HG02943 (cell line): Measurements from ENCODE around the gene POLN.

Experiments used
- ATAC-seq: cut with Tn5 transposase; IDR thresholded peaks from one replicate; pipeline ENCODE4 v1.9.1; 2021; ENCODE audit warnings: mild to moderate bottlenecking, low read depth, moderate library complexity; ENCODE audit not compliant: unreplicated experiment

The POLN gene

GRCh38 chr4:2241410-2242353 lies at the start of gene POLN, which contains the start of gene HAUS3:
Gene POLN, minus strand, starts transcription at chr4:2242121. Its CDS starts 12,890 bp downstream, at chr4:2229231.
Gene HAUS3, minus strand, starts transcription at chr4:2242121. Its CDS starts 1,175 bp downstream, at chr4:2240946.
- peak; percentile 83 for ATAC-seq

GRCh38 chr4:2290974-2291704 lies 49.2 kb upstream of the POLN start:
- no peak for ATAC-seq

DNA sequence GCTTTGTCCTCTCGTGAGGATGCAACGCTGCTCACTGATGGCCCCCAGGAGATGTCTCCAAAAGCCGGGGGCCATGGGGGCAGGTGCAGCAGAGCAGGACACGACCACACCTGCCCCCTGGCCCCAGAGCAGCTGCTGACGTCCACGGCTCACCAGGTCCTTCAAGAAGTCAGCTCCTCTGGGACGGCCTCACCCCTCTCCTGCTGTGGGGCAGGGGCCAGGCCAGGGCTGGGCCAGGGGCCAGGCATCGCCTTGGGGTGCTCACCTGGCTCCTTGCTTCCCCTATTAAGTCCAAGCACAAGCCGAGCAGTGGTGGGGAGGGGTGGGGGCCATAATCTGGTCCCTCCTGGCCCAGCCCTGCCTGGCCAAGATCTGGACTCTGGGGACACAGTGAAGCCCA lies 48.6 kb upstream of the POLN start:
- no peak for ATAC-seq

- no peak for ATAC-seq
Observed at GRCh38 chr4:2289955-2290333, 48.0 kb upstream of the POLN start.

DNA sequence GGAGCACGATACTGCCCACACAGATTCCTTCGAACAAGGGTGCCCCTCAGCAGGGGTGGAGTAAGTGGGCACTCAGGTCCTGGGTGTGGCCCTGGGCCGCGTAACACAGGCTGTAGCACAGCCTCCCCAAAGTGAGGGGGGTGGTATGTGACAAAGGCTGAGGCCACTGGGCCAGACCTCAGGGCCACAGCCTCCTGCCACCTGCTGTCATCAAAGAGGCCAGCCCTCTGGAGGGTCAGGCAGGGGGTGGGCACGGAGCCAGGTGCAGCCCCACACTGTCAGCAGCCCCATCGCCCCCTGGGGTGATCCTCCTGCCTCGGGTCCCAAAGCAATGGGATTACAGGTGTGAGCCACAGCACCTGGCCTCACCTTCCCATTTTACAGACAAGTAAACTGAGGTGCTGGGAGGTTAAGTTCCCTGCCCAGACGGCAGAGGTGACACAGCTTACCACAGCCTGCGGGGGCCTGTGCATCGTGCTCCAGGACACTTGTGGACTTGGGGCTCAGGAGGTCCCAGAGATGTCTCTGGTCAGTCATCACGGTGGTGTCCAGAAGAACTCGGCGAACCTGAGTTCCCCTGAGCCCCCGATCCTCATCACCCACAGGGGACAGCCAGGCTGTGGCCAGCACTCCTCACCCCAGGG lies 47.5 kb upstream of the POLN start:
- no peak for ATAC-seq

- ATAC-seq, result no peak
Observed at GRCh38 chr4:2288051-2288541, 46.2 kb upstream of the POLN start.

DNA sequence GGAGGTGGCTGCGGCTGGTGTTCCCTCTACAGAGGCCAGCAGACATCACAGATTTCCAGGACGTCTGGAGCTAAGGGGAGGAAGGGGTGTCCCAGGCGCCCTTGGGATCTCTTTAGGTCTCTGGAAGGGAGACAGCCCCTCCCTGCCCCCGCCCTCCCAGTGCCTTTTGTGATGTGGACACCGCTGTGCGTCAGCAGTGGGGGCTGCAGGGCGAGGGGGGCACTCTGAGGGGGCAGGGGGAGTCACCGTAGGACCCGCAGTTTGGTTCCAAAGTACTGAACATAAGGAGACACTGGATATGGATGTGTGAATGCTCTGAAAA lies 45.6 kb upstream of the POLN start:
- no peak for ATAC-seq

GRCh38 chr4:2286904-2287593 lies 45.1 kb upstream of the POLN start:
- ATAC-seq, result no peak

DNA sequence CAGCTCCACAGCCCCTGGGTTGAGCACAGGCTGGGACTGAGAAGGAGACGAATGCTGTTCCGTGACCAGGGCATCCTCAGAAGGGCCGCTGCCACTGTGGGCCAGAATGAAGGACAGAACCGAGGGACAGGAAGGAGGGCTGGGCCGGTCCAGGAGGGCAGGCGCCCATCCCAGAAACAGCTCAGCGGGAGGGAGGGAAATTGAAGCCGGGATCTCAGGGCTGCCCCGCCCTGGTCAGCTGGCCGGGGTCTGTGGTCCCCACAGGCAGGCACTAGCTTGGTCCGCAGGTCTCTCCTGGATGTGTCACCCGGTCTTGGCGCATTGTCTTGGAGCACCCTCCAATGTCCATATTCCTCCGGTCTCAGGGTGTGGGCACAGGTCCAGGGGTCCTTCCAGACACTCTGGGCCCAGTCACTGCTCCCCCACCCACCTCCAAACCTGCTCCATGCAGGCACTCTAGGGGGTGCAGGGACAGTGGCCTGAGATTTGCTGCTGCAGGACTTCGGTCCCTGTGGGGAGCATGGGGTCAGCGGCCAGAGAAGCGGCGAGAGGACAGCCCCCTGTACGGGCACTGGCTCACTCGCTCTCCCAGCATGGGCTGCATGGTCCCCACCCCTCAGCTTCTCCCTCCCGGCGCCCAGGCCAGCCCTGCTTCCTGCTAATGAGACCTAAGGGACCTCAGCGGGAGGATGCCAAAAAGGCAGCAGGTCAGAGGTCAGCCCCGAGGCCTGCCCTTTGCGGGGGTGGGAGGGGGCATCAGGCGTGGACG lies 43.9 kb upstream of the POLN start:
- no peak for ATAC-seq

GRCh38 chr4:2284934-2285612 lies 43.2 kb upstream of the POLN start:
- ATAC-seq, result no peak

GRCh38 chr4:2284161-2284933 lies 42.4 kb upstream of the POLN start:
- ATAC-seq, result no peak

- no peak for ATAC-seq
Observed at GRCh38 chr4:2283199-2283711, 41.3 kb upstream of the POLN start.

DNA sequence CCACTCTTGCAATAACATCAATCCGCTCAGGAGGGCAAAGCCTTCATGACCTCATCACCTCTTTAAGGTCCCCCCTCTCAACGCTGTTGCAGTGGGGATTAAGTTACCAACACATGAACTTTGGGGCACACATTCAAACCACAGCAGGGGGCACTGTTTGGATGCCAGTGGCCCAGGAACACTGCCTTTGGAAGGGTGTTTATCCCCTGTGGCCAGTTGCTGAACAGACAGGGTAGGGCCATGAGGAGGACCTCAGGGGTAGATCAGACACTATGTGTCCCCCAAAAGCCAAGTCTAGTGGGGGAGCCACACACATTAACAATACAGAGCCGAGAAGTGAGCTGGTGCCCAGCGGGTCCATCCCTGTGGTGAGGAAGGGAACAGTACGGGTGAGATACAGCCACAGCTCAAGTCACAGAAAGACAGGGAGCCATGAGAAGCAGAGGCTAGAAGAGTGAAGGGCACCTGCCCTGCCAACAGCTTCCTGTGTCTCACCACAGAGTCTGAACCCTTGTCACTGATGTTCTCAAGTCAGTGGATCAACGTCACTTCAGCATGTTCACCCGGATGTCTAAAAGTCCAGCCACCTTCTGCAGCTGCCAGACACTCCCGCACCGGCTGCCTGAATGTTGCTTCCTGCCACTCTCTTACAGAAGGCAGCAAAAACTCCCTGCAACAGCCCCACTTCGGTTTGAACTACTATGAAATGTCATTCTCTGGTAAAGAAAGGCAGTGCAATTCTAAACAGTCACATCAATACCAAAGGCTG lies 39.8 kb upstream of the POLN start:
- peak; percentile 71 for ATAC-seq

- ATAC-seq, result no peak
Observed at GRCh38 chr4:2280531-2281300, 38.8 kb upstream of the POLN start.

DNA sequence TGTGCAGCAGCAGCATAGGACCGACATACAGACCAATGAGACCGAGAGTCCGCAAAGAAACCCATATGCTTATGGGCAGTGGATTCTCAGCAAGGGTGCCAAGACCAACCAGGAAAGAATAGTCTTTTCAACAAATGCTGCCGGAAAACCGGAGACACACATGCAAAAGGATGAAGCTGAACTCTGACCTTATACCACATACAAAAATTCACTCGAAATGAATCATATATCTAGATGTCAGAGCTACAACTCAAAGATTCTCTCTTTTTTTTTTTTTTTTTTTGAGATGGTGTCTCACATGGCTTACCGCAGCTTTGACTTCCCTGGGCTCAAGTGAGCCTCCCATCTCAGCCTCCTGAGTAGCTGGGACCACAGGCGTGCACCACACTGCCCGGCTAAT lies 36.0 kb upstream of the POLN start:
- no peak for ATAC-seq

DNA sequence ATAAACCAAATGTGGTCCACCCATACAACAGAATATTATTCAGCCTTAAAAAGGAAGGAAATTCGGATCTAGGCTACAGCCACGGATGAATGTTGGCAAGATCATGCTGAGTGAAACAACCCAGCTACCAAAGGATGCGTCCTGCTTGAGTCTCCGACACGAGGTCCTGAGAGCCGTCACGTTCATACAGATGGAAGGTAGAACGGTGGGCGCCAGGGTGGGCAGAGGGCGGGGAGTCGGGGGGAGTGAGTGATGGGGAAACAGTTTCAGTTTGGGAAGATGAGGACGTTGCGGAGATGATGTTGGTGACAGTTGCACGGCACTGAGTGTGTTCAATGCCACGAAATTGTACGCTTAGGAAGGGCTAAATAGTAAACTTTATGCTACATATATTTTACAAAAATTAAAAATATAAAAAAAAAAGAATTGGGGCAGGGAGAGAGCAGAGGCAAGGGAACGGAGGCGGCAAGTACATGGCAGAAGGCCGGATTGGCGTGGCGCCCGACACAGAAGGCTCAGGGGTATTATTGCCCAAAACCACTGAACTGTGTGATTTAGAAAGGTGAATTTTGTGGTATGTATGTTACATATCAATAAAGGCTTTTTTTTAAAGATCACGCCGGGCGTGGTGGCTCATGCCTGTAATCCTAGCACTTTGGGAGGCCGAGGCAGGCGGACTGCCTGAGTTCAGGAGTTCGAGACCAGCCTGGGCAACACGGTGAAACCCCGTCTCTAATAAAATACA lies 34.8 kb upstream of the POLN start:
- ATAC-seq, result no peak
